SK-MEL-5 (cell line): ENCODE data around the gene LRRC14B. TPM values are rescaled to one million over a fixed set of nuclear protein-coding genes. Genes with fewer than 3 reads are reported as not detected.
"Not testable (repeated sequence)": the region's sequence is repeated elsewhere in the genome, so short reads cannot be mapped to it uniquely, and the experiment has no call there.

Experiments
- DNase-seq: peaks from one replicate; pipeline ENCODE4 v3.0.0-alpha.2; 2016; ENCODE audit warnings: low read depth, low spot score
- in situ Hi-C: cut with HindIII; loops from 2 replicates; pipeline ENCODE4 v1.10.0; 2016; ENCODE audit warnings: low sequenced_read_pairs, high pct_unique_total_duplicates, low pct_unique_long_range_greater_than_20kb
- total RNA-seq: library from RNA; depleted of rRNA; stranded (reverse); fragments of >200 nt; shearing (Covaris generic); gene quantifications from 2 replicates; pipeline ENCODE4 v1.2.3, GENCODE V29; 2014

The LRRC14B gene
- total RNA-seq, 1 experiment from 2014 or later = not detected

- in situ Hi-C loops = no loop called here
- no peak for DNase-seq
Measured at GRCh38 chr5:186091-187041, 4.9 kb upstream of the LRRC14B start.

- DNase-seq = no peak
- in situ Hi-C loops = no loop called here
Measured at GRCh38 chr5:187042-187431, 4.3 kb upstream of the LRRC14B start.

DNA sequence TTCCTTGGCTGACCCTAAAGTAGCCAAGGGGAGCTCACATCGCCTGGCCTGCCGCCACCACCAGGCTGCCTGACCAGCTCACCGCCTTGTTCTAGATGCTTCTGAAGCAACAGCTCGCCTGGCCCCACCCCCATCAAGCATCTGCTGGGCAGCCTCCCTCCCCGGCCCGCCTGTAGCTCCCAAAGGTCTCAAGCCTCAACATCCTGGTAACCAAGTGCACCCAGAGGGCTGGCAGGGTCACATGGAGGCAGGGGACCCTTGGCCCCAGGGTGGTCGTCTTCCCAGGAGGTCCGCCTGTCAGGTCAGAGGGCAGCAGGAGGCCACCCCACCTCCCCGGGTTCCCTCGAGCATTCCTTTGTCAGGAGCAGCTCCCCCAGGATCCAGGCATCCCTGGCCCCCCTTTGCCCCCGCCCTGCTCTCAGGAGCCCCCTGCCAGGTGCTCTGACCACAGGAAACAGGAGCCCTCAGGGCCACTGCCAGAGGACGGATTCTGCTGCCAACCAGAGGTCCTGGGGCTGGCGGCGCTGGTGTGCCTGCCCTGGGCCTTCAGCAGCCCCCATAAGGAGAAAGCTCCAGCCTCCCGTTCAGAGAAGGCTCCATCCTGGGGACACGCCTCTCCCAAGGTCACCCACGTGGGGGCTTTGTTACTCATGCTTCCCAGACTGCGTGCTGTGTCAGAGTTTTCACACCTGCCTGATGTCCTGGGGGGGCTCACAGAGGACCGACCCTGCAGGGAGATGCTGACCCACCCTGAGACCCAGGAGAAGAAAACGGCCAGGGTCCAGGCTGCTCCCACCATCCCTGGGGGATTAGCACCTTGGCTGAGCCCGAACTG is 3.5 kb upstream of the LRRC14B start:
- no peak for DNase-seq
- in situ Hi-C loops = no loop called here

DNA sequence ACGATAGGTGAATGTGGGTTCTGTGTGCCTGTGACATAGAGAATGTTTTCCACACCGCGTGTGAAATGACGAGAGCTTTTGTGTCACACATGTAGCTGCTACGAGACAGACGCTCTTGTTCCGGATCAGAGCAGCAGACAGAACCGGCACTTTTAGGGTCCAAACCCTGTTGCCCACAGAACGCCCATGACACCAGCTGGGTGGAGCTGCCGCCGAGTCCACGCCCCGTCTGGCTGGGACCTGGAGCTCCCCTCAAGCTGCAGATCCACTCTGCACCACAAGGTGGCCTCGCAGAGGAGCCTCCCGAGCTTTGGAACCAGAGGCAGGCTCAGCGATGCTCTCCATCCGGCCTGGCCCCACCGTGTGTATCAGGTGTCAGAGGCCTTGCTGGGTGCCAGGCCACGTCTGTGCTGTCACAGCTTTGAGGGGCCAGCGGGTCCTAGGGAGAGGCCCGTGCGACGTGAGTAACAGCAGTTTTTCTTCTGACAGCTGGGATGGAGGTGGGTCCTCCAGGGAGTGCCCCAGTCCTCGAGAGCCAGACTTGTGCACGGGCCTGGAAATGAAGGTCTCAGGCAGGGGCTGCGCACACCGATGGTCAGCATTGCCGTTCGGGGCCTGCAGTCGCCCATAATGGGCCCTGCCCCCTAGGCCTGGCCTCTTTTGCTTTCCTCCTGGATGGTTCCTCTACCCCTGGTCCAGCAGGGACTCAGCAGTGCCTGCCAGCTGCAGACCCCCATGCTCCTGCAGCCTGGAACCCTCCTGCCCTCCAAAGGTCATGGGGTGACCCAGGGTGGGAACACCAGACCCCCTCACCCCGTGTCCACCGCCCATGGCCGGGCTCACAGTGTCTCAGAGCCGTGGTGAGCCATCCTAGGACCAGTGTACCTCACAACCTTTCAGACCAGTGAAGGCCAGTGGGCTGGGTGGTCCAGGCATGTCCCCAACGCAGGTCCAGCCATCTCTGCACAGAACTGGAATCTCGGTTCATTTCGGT is 2.5 kb upstream of the LRRC14B start:
- peak; percentile 93 for DNase-seq
- in situ Hi-C loops = no loop called here

DNA sequence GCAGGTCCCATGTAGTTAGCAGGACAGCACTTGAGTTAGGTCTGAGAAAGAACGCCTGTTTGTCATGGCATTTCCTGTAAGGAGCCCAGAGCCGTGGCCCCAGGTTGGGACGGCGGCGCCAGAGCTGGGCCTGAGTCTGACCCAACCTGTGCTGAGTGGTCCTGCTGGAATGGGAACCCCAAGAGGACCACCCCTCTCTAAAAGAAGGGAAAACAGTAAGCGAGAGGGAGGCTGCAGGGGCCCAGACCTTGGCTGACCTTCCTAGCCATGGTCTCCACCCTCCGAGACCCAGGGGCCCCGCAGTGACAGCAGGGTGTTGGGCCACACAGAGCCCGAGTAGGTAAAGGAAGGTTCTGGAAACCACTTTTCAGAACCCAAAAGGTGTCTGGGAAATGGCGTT is 1.8 kb upstream of the LRRC14B start:
- in situ Hi-C loops = no loop called here

GRCh38 chr5:189976-190365 is 1.3 kb upstream of the LRRC14B start:
- in situ Hi-C loops = no loop called here

More for the DNA sequence above, 1.8 kb upstream of the LRRC14B start:
- no peak for DNase-seq

GRCh38 chr5:190366-191035 is 794 bp upstream of the LRRC14B start:
- no peak for DNase-seq
- in situ Hi-C loops = no loop called here

More at GRCh38 chr5:189976-190365, 1.3 kb upstream of the LRRC14B start:
- DNase-seq = no peak

- in situ Hi-C loops = no loop called here
Measured at GRCh38 chr5:191949-192690, 825 bp downstream of the LRRC14B start.

GRCh38 chr5:192691-192969 is 1.3 kb downstream of the LRRC14B start:
- in situ Hi-C loops = no loop called here
- no peak for DNase-seq

More at GRCh38 chr5:191949-192690, 825 bp downstream of the LRRC14B start:
- no peak for DNase-seq

- in situ Hi-C loops = no loop called here
- DNase-seq = no peak
Measured at GRCh38 chr5:192970-193831, 1.9 kb downstream of the LRRC14B start.

DNA sequence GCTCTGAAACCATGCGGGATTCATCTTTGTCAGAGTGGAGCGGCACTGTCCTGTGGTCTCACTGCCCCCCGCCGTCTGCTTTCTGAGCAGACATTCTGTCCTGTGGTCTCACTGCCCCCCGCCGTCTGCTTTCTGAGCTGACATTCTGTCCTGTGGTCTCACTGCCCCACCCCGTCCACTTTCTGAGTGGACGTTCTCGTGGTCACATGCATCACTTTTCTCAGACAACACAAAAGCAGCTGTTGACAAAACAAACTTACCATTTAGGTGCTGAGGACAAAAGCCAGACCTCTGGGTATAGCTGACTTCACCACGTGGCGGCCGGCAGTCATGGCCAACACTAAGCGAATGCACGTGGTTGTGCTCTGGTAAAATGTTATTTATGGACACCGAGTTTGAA is 2.8 kb downstream of the LRRC14B start:
- no peak for DNase-seq
- in situ Hi-C loops = no loop called here

DNA sequence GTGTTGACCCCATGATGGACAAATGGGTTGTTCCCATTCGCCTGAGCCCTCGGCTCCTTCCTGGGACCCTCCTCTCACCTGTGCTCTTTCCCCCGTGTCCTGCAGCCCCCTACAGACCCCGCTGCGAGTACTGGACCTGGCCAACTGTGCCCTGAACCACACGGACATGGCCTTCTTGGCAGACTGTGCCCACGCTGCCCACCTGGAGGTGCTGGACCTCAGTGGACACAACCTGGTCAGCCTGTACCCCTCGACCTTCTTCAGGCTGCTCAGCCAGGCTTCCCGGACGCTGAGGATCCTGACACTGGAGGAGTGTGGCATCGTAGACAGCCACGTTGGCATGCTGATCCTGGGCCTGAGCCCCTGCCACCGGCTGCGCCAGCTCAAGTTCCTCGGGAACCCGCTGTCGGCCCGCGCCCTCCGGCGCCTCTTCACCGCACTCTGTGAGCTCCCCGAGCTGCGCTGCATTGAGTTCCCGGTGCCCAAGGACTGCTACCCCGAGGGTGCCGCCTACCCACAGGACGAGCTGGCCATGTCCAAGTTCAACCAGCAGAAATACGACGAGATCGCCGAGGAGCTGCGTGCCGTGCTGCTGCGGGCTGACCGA is 3.4 kb downstream of the LRRC14B start:
- DNase-seq = no peak
- in situ Hi-C loops = no loop called here

DNA sequence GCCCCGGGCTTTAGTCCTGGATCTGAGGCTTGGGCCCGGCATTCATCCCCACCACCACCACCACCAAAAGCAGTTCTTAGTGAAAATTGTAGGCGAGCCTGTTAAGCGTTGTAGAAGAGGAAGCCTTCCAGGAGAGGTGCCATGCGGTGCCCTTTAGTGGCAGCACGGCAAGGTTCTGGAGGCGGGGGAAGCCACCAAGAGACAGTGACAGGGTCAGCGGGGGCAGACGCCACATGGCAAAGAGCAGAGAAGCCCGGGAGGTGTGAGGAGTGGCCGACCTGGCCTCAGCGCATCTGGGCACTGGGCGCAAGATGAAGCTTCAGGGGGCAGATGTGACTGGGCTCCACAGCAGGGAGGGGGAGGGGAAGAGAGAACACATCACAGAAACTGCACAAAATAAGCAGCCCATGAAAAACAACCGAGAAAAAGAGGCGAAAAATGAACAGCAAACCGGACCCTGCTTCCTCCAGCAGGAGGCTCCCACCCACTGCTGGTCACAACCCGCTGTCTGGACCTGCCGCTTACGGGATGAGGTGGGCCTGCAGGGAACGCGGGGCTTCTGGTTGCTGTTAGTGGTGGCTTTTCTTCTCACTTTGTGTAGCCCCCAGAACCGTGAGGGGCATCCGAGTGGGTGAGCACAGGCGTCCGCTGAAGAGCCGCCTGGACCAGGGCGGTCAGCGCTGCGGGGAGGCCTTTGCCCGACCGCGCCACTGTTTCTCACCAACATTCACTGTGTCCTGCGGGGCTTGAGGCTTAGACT is 4.3 kb downstream of the LRRC14B start:
- DNase-seq = peak; percentile 15
- in situ Hi-C loops = no loop called here

DNA sequence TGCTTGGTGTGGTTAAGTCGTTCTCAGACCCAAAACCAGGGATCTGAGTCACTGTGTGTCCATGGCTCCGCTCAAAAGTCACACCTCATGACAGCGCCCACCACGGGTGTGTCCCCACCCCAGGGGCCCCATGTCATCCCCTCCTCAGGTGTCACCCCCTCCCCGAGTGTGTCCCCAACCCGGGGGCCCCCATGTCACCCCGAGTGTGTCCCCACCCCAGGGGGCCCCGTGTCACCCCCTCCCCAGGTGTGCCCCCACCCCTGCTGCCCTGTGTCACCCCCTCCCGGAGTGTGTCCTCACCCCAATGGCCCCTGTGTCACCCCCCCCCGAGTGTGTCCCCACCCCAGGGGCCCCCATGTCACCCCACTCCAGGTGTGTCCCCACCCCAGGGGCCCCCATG is 5.1 kb downstream of the LRRC14B start:
- DNase-seq = no peak
- in situ Hi-C loops = no loop called here

DNA sequence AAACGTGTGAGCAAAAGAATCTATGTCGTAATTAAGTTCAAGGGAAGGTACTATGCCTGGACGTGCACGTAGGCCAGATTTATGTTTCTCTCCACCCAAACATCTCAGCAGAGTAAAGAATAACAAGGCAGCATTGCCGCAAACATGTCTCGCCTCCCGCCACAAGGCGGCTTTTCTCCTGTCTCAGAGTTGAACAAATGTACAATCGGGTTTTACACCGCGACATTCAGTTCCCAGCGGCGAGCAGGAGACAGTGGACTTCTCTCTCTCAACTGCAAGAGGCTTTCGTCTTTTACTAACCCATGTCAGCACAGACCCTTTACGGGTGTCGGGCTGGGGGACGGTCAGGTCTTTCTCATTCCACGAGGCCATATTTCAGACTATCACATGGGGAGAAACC is 5.7 kb downstream of the LRRC14B start:
- in situ Hi-C loops = not testable (repeated sequence)
- DNase-seq = peak; percentile 76
